ENCODE measurements around the gene ATG7.

Gene ATG7

DNA sequence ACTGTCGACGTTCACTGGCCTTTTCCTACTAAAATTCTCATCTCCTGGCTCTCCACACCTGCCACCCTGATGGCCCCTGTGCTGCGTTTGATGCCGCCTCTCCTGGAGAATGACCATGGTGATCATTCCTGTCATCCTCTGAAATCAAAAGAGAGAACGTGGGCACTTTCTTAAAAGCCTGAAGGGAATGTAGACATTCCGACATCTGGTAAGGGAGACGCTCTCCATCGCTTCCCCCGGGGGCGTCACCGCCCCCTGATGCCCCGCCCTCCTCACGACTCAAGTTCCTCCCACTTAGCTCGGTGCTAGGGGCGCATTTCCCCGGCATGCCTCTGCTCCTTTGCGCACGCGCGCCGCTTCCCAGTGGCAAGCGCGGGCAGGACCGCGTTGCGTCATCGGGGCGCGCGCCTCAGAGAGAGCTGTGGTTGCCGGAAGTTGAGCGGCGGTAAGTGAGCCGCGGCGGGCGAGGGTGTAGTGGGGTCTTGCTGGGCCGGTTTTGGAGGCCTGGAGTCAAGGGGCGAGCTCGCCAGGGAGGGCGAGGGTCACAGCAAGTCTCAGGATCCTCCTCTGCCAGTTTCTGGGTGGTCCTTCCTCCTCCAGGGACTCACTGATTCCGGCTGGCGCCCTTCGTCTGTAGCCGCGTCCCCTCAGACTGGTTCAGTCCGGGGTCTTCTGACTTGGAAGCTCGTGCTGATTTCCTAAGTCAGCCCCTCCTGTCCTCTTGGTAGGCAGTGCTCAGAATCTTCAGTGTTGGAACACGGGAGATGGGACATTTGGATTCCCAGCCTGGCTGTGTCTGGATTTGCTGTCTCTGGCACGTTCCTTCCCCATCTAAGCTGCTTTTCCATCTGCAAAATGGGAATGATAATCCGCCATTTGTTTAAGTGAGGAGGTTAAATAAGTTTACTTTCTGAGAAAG, at the start of gene ATG7:
TSS of gene ATG7 (plus strand) at position 412 of the 919 bp plus-strand sequence. CDS start 26,299 bp downstream, outside the sequence.
- DNase-seq (ENCODE audit: low read depth) = peak; percentile 95

GRCh38 chr3:11224010-11224409, 48.2 kb upstream of the ATG7 start:
- DNase-seq (ENCODE audit: low read depth) = no peak

DNA sequence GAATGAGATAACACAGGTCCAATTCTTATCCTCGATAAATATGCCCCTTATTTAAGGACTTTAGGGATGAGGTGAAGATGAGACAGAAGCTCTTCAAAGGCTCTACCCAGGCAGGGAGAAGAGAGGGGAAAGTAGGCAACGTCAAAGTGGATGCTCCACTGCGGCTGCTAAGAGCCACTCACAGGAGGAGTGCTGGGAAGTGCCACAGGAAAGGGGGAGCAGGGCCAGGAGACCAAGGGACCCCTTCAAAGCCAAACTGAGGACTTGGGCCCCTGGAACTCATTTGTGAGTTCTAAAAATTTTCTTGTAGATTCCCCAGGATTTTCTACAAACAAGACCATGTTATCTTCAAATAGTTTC, 47.3 kb upstream of the ATG7 start:
- no peak for DNase-seq (ENCODE audit: low read depth)

DNA sequence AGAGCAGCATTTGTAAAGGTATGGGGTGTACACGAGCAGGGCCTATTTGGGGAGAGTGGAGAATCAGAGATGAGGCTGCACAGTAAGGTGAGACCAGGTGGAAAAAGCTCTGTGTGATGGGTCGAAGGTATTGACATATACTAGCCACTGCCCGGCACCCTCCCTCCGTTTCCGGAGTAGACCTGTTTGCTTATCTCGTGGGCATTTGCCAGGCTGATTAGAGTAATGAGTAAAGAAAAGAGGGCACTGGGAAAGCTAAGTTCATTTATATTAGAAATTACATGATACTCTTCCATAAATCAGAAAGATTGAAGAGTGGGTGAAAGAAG, 46.2 kb upstream of the ATG7 start:
- DNase-seq (ENCODE audit: low read depth) = no peak

DNA sequence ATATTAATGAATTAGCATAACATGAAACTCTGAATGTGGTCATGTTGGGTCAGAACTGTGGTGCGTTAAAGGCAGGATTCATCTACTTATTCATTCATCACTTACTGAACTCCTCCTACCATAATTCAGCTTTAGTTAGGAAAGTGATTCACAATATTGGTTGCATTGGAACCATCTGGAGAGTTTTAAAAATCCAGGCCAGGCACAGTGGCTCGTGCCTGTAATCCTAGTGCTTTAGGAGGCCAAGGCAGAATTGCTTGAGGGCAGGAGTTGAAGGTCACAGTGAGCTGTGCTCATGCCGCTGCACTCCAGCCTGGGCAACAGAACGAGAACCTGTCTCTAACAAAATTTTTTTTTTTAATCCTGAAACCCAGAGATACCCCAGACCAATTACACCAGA, 44.2 kb upstream of the ATG7 start:
- no peak for DNase-seq (ENCODE audit: low read depth)

GRCh38 chr3:11230125-11230524, 42.1 kb upstream of the ATG7 start:
- no peak for DNase-seq (ENCODE audit: low read depth)

- no peak for DNase-seq (ENCODE audit: low read depth)
Measured at GRCh38 chr3:11230832-11231231, 41.4 kb upstream of the ATG7 start.

- DNase-seq (ENCODE audit: low read depth) = no peak
Measured at GRCh38 chr3:11235385-11235784, 36.8 kb upstream of the ATG7 start.

GRCh38 chr3:11236588-11237461, 35.4 kb upstream of the ATG7 start:
- peak; percentile 67 for DNase-seq (ENCODE audit: low read depth)

- peak; percentile 17 for DNase-seq (ENCODE audit: low read depth)
Measured at GRCh38 chr3:11238060-11238459, 34.1 kb upstream of the ATG7 start.

- DNase-seq (ENCODE audit: low read depth) = no peak
Measured at GRCh38 chr3:11238880-11239279, 33.3 kb upstream of the ATG7 start.

- no peak for DNase-seq (ENCODE audit: low read depth)
Measured at GRCh38 chr3:11239796-11240195, 32.4 kb upstream of the ATG7 start.

GRCh38 chr3:11240496-11240895, 31.7 kb upstream of the ATG7 start:
- peak; percentile 38 for DNase-seq (ENCODE audit: low read depth)

GRCh38 chr3:11244121-11244677, 28.0 kb upstream of the ATG7 start:
- no peak for DNase-seq (ENCODE audit: low read depth)

DNA sequence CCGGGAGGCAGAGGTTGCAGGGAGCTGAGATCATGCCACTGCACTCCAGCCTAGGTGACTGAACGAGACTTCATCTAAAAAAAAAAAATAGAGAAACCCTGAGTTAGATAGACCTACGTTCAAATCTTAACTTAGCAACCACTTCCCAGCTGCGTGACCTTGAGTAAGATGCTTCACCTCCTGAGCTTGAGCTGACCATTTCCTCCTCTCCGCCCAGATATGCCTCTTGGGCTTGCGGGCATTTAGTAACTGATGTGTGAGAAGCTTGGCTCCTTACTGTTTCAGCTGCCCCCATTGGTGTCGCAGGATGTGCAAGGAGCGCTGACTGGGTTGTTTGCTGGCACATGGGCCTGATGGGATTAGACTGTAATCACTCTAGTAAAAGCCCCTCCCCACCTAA, 26.9 kb upstream of the ATG7 start:
- no peak for DNase-seq (ENCODE audit: low read depth)

- no peak for DNase-seq (ENCODE audit: low read depth)
Measured at GRCh38 chr3:11245827-11246662, 26.2 kb upstream of the ATG7 start.

DNA sequence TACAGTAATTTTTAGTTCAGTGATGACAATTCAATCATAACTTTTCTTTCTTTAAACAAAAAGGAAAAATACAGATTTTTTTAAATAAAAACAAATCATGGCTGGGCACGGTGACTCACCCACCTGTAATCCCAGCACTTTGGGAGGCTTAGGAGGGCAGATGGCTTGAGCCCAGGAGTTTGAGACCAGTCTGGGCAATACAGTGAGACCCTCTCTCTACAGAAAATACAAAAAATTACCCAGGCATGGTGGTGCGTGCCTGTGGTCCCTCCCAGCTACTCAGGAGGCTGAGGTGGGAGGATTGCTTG, 25.6 kb upstream of the ATG7 start:
- no peak for DNase-seq (ENCODE audit: low read depth)

- DNase-seq (ENCODE audit: low read depth) = no peak
Measured at GRCh38 chr3:11247362-11247761, 24.8 kb upstream of the ATG7 start.

DNA sequence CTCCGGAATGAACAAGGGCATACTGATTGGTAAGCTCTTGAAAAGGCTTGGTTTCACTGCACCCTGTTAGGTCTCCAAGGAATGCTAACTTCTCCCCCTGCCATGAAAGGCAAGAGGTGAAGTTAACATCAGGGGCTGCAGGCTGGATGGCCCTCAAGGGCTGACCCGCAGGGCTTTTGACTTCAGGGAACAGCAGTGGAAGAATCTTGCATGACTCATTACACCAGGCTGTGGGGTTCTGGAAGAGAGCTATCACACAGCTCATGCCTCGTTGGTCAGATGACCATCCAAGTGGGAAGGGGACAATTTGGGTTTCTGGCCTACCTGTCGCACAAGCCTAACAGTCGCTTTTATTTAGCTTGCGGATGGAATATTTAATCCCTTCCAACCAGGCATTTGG, 23.6 kb upstream of the ATG7 start:
- no peak for DNase-seq (ENCODE audit: low read depth)

- no peak for DNase-seq (ENCODE audit: low read depth)
Measured at GRCh38 chr3:11250902-11251806, 21.0 kb upstream of the ATG7 start.

DNA sequence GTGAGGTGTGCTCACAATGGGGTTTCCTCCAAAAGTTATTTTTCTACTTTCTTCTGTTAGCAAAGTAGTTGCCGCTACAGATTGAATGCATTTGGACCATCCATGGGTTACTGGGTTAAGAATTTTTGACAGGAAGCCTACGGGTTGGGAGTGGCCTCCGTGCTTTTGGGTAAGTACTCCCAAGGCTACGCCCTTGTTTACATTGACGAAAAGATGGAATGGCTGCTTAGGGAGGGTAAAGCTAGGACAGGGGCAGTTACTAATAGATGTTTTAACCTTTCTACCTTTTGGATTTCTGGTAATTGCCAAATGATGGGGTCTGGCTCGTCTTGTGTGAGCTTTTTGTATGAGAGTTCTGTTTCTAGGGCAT, 20.4 kb upstream of the ATG7 start:
- no peak for DNase-seq (ENCODE audit: low read depth)

Measured in activated T-cell treated with anti-CD3 and anti-CD28 coated beads for 24 hours (primary cell).